Activated naive CD8-positive, alpha-beta T cell treated with anti-CD3 and anti-CD28 coated beads, Interleukin-2, amount 50 U/mL, for 24 hours (primary cell): ENCODE measurements around the gene CBX2.

Experiments used
- ATAC-seq: fragments of 150-1000 bp; cut with Tn5 transposase; one replicate; pipeline ENCODE4 v1.10.0; 2021
- DNase-seq: peaks from one replicate; pipeline ENCODE4 v3.0.0; 2021
- H3K27ac Mint-ChIP-seq: one replicate; pipeline ENCODE4 v1.8.0; 2021; ENCODE audit warnings: mild to moderate bottlenecking, mixed read lengths
- H3K27me3 Mint-ChIP-seq: one replicate; pipeline ENCODE4 v1.8.0; 2021; ENCODE audit warnings: mixed read lengths
- H3K36me3 Mint-ChIP-seq: one replicate; pipeline ENCODE4 v1.8.0; 2021; ENCODE audit warnings: low read depth, mixed read lengths
- H3K4me1 Mint-ChIP-seq: one replicate; pipeline ENCODE4 v1.8.0; 2021; ENCODE audit warnings: mixed read lengths
- H3K4me3 Mint-ChIP-seq: one replicate; pipeline ENCODE4 v1.8.0; 2021; ENCODE audit warnings: mild to moderate bottlenecking, moderate library complexity, mixed read lengths
- H3K9me3 Mint-ChIP-seq: one replicate; pipeline ENCODE4 v1.8.0; 2021; ENCODE audit warnings: mixed read lengths

CBX2 gene

DNA sequence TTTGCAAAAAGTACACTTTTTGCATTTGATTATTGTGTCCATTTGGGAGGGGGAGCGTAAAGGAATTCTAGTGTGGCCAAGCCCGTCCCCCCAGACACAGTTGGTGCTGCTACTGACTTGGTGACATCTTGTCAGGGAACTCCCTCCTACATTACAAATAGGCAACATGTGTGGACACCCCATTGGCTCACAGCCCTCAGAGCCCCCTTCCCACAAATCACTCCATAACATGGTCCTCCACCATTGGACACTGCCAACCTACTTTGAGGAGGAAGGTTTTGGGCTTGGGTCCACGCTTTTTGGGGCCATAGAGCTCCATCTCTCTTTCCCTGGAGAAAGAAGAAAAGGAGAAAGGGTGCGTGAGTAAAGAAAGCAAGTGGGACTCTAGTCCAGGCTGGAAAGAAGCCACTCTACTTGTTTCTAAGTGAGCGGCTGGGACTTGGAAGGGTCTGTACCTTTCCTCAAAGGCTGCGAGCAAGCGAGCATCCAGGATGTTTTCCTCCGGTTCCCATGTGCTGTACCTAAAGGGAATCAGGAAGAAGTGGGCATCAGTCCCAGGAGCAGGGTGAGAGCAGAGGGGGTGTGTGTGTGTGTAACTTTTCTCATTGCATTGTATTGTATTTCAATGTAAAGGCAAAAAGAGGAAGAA, 18.0 kb downstream of the CBX2 start:
- H3K4me3 Mint-ChIP-seq: peak overlapping the region; percentile 79
- DNase-seq (no peak), ATAC-seq (no peak)
- no peaks in the 10 kb centered on the region for H3K9me3 Mint-ChIP-seq
- peaks cover 2% of the 10 kb centered on the region for H3K36me3 Mint-ChIP-seq
- peaks cover 39% of the 10 kb centered on the region for H3K4me1 Mint-ChIP-seq
- peaks cover 41% of the 10 kb centered on the region for H3K27me3 Mint-ChIP-seq
- H3K27ac Mint-ChIP-seq: no peak overlapping the region

DNA sequence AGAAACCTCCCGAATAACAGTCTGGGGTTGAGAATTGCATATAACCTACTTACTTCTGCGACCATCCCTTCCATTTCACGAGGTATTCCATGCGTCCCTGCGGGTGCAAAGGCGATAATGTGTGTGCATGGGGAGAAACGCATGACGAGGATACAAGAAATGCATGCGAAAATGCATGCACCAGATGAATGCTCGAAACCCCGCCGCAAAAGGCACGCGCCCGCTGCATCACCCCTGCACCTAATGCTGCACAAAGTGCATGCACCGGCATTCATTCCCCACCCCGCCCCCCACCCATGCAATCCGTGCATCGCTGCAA, 18.5 kb downstream of the CBX2 start:
- peaks cover 2% of the 10 kb centered on the region for H3K36me3 Mint-ChIP-seq
- DNase-seq (no peak), ATAC-seq (no peak)
- peak overlapping the region; percentile 79 for H3K4me3 Mint-ChIP-seq
- peaks cover 37% of the 10 kb centered on the region for H3K4me1 Mint-ChIP-seq
- H3K9me3 Mint-ChIP-seq: no peaks in the 10 kb centered on the region
- no peak overlapping the region for H3K27ac Mint-ChIP-seq
- peaks cover 39% of the 10 kb centered on the region for H3K27me3 Mint-ChIP-seq

DNA sequence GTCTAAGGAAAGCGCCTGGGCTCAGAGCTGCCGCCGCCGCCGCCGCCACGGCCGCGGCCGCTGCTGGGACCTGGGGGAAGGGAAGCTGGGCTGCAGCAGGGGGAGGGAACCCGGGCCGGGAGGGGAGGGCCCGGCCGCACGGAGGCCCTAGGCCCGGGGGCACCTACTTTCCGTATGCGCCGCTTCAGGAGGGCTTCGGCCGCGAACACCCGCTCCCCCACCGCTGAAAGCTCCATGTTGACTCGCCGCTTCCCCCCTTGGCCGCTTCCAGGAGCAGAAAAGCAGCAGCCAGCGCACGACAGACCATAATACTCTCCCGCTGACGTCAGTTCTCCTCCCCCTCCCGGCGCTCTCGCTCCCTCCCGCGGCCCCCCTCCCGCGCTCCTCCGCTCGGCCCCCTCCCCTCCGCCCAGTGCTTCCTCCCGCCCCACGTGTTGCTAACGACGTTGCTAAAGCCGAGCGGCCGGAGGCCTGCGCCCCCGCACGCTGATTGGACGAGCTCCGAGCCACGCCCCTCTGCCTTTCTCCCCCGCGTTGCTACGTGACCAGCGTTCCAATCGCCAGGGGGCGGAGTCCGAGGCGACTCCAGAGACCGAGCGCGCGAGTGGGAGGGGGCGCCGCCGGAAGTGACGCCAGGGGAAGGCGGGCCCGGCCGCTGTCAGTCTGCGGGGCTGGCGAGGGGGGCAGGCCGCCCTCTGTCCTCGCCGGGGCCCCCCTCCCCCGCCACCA, 19.0 kb downstream of the CBX2 start, which contains the start of gene CBX8:
TSS of gene CBX8 (minus strand) at position 315 of the 729 bp plus-strand sequence. CDS start at position 236, 79 bp downstream.
- Mint-ChIP-seq H3K27me3 (peaks cover 42% of the 10 kb centered on the region), H3K9me3 (no peaks in the 10 kb centered on the region), H3K27ac (peak within 1 kb of the TSS; percentile 67), H3K36me3 (peaks cover 2% of the 10 kb centered on the region), H3K4me3 (peak within 1 kb of the TSS; percentile 79), H3K4me1 (peaks cover 42% of the 10 kb centered on the region)
- ATAC-seq (peak; percentile 85), DNase-seq (peak; percentile 100)

DNA sequence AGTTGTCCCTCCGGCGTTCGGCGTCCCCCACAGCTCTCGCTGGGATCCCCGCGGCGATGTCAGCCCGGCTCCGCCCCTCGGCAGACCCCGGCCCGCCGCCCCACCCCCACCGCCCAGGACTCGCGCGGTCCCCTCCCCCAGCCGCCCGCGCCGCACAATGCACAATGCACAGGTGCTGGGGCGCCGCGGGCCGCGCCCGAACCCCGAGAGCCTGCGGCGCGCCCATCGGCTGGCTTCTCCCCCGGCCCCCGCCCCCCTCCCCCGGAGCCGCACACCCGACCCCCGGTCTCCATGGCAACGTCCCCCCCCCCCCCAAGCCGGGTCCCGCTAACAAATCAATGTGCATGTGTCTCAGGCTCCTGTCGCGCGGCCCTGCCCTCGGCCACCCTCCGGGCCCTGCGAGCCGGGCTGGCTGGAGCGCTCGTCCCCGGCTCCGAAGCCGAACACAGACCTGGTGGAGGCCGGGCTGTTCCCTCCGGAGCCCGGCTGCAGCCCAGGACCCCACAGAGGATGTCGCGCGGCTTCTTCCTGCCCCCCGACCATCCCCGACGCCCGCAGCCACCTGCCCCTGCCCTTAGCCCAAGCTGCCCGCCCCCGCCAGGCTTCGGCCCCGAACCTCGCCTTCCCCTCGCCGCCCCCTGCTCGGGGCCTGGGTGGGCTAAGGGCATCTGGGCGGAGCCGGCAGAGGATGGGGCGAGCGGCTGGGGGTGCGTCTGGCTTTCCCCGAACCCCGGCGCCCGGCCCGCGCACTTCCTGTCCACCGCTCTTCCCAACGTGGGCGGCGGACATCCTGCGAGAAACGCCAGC, 19.7 kb downstream of the CBX2 start:
- Mint-ChIP-seq H3K36me3 (peaks cover 2% of the 10 kb centered on the region), H3K27ac (no peak overlapping the region), H3K4me3 (no peak overlapping the region), H3K4me1 (peaks cover 45% of the 10 kb centered on the region), H3K9me3 (no peaks in the 10 kb centered on the region), H3K27me3 (peaks cover 42% of the 10 kb centered on the region)
- DNase-seq: no peak
- peak; percentile 20 for ATAC-seq

DNA sequence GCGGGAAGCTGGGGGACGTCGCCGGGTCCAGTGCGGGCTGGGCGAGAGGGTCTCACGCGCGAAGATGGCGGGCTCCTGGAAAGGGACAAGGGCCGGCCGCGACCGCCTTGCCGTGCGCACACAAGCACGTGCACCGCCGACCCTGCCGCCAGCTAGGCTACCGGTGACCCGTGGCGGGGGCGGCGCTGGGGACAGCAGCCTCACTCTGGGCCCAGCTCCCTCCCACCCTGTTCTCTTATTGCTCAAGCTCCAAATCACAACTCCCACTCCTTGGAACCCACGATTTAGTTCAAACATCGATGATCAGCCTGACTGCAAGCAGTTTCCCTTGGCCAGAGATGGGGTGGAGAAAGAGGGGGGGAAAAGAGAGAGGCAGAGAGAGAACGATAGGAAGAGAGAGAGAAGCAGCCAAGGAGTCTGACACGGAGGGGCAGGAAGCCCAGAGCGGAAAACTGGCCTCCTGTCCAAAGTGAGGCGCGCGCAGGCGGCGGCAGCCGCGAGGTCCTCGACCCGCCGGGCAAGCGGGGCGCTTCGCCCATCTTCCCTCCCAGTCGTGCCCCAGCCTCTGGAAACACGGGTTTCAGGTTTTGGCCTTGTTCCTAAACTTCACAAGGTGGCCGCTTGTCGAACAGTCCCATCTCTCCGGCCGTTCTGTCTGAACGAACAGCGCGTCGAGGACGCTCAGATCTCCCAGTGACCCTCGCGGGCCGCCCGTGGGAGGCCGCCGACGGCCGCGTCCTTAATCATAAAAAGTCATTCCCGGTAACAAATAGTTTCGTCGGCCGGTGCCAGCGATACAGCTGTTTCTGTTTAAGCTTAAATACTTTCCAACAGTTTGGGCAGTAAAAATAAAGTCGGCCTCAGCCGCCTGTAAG, 20.6 kb downstream of the CBX2 start:
- peaks cover 49% of the 10 kb centered on the region for H3K4me1 Mint-ChIP-seq
- H3K36me3 Mint-ChIP-seq: peaks cover 2% of the 10 kb centered on the region
- H3K27me3 Mint-ChIP-seq: peaks cover 41% of the 10 kb centered on the region
- peak overlapping the region; percentile 54 for H3K4me3 Mint-ChIP-seq
- peak overlapping the region; percentile 49 for H3K27ac Mint-ChIP-seq
- no peaks in the 10 kb centered on the region for H3K9me3 Mint-ChIP-seq
- no peak for ATAC-seq
- DNase-seq: no peak

DNA sequence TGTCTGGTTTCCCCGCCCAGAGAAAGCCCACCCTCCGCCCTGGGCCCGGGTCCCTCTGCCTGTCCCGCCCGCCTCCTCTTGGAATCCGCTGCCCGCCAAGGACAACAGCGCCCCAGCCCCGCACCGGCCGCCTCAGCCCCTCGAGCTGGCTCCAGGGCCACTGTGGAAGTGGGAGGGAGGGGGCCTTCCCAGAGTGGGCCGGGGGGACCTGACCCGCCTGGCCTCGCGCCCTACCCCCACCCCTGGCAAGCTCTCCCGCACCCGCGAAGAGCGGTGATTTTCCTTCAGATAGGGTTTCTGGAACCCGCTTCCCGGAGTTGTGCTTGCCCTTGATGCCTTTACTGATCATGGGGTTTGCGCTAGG, 21.2 kb downstream of the CBX2 start:
- no peak for DNase-seq
- Mint-ChIP-seq H3K27ac (peak overlapping the region; percentile 57), H3K4me3 (peak overlapping the region; percentile 54), H3K36me3 (peaks cover 2% of the 10 kb centered on the region), H3K27me3 (peaks cover 41% of the 10 kb centered on the region), H3K9me3 (no peaks in the 10 kb centered on the region), H3K4me1 (peaks cover 49% of the 10 kb centered on the region)
- ATAC-seq: no peak

DNA sequence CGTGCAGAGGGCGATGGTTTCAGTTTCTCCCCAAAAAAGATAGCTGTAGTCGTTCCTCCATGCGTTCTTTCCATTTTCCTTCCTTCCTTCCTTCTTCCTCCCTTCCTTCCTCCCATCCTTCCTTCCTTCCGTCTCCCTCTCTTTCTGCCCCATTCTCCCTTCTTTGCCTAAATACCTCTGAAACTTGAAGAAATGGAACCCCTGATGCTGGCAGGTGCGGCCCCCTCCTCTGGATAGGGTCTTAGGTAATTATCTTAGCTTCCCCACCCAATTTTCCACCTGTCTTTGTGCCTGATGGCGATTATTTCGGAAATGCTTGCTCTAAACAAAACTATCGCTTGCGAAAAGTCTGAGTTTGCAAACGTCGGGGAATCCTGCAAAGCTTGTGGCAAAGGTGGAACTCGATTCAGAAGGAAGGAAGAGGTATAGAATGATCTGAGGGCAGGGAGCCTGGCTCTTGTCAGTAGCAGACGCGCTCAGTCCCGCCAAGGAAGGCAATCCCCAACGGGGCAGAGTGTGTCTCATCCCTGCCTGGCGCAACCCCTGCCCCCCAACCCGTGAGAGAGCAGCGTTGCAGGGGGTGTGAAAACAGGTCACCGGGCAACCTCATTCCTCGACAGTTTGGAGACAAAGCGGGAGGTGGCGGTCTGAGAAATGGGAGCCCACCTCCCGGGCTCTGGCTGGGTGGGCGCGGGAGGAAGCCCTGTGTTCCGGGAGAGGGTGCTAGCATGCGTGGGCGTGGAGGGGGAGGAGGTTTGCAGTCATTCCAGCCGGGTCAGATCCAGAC, 21.8 kb downstream of the CBX2 start:
- Mint-ChIP-seq H3K27me3 (peaks cover 45% of the 10 kb centered on the region), H3K9me3 (no peaks in the 10 kb centered on the region), H3K27ac (peak overlapping the region; percentile 57), H3K36me3 (peaks cover 2% of the 10 kb centered on the region), H3K4me3 (peak overlapping the region; percentile 28), H3K4me1 (peaks cover 54% of the 10 kb centered on the region)
- ATAC-seq (no peak), DNase-seq (no peak)

DNA sequence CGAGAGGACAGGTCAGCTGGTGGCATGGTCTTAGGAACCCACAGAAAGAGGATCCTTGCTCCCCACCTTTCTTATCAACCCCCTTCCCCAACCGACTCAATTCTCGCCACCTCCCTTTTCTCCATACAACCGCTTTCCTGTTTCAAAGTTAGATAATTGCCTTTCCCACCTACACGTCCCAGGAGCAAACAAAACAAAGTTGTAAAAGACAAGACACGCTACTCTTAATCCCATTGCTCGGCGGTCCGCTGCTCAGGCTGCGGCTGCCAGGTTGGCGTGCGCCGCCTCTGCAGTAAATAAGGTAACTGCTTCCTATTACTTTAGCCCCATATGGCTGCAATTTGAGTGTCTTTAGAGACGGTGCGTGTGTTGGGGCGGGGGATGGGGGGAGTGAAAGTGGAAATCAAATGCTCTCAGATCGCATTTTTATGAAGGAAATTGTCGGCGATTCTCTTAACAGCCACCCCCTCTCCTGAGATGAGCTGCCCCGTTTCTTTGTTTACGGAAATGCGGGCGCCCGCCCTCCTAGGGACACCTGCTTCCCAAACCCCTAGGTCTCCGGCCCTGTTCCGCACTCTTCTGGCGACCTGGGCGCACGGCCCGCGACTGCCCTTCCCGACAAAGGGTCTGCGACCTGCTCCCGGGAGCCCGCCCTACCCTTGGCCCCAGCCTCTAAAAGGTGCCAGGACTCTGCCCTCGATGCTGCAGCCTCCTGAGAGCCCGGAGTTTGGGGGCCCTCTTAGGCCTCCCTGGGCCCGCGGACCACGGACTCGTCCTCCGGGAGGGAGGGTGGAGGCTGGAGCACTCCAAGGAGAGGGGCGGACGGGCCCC, 22.6 kb downstream of the CBX2 start:
- DNase-seq (no peak), ATAC-seq (no peak)
- Mint-ChIP-seq H3K9me3 (no peaks in the 10 kb centered on the region), H3K4me1 (peaks cover 62% of the 10 kb centered on the region), H3K27ac (peak overlapping the region; percentile 65), H3K36me3 (peaks cover 2% of the 10 kb centered on the region), H3K27me3 (peaks cover 53% of the 10 kb centered on the region), H3K4me3 (peak overlapping the region; percentile 64)

DNA sequence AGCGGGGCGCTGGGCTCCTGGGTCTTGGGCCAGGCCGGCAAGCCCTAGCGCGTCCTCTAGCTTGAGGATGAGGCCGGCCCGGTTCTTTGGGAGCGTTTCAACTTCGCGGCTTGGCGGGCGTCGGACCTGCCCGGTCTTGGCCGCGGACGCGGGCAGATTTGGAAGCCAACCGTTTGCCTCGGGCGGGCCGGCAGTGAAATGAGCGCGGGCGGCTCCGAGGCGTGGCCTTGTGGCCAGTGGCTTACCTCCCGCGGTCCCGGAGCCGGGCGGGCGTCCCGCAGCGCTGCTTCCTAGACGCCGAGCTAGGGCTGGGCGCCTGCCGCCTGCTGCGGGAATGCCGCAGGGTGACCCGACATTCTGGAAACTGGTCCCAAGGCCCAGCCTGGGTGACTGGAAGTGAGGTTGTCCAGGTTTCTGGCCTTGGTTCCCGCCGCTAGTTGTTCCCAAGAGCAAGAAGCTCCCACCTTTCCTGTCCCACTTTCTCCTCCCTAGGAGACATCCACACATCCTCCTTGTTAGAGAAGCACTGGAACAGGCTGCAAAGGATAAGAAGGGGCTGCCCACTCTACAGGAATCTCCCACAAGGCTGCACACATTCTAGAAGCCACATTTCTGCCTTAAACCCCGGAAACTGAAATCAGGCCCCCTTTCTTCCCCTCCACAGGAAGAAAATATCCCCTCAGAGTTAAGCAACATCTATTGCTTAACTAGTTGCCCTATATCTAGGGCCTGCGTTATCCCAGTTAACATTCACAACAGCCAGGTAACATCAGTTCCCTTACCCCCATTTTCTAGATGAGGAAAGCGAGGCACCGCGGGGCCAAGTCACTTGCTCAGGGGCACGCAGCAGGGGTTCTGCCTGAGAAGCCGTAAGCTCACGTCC, 23.4 kb downstream of the CBX2 start:
- Mint-ChIP-seq H3K36me3 (peaks cover 2% of the 10 kb centered on the region), H3K27me3 (peaks cover 59% of the 10 kb centered on the region), H3K4me3 (no peak overlapping the region), H3K9me3 (no peaks in the 10 kb centered on the region), H3K4me1 (peaks cover 58% of the 10 kb centered on the region), H3K27ac (no peak overlapping the region)
- ATAC-seq (no peak), DNase-seq (no peak)

DNA sequence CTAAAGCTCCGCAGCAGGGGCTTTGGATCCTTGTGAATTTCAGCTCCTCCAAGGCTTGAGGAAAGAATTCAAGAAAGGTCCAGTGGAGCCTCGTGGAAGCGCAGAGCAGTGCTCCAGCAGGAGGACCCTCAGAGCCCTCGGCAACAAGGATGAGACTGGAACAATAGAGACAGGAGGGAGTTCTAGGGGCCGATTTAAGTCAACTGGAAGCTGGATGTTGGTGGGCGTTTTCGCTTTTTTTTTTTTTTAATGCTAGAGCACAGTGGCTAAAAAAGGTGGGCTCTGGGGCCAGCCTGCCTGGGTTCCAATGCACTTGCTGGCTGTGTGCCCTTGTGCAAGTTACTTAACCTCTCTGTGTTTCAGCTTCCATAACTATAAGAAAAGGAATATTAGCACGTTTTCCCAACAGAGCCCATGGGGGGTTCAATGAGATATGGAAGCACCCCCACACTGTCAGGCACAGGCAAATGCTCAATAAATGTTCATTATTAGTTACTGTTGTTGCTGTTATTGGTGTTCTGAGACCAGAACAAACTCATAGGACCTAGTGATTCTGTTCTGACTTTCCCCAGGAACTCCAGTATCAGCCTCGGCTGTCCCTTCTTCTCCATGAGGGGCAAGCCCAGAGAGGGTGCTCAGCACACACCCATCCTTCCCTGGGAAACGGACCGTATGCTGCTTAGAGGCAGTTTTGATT, 24.2 kb downstream of the CBX2 start:
- Mint-ChIP-seq H3K36me3 (peaks cover 2% of the 10 kb centered on the region), H3K4me1 (peaks cover 63% of the 10 kb centered on the region), H3K27ac (no peak overlapping the region), H3K9me3 (no peaks in the 10 kb centered on the region), H3K27me3 (peaks cover 67% of the 10 kb centered on the region), H3K4me3 (no peak overlapping the region)
- DNase-seq: no peak
- no peak for ATAC-seq

DNA sequence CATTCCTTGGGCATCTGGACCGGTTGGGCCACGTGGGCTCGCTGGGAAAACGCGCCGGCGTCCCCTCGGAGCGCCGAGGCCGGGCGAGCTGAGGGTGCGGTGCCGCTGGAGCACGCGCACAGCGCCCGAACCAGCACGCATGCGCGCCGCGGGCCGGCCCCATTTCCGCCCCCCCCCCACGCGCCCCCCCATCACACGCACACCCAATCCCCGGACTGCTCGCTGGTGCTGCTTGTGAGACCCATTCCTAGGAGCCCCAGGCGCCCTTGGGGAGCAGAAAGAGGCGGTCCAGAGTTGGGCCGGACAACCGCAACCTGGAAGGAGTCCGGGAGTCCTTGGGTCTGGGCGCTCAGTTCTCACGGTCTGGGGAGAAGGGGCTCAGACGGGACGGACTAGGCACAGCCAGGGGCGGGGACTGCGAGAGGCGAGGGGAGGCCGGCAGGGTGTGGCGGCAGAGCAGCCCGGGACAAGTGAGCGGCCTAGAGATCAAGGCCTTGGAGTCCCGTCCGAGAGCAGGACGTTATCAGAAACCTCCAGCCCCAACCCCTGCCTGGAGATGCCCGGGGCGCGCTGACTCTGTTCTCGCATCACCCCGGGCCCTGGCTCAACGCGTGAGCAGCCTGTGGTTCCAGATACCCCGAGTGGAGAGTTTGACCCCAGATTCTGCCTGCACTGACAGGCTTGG, 24.9 kb downstream of the CBX2 start:
- no peak overlapping the region for H3K27ac Mint-ChIP-seq
- no peak for DNase-seq
- ATAC-seq: no peak

More for the DNA sequence above, 24.9 kb downstream of the CBX2 start:
- H3K4me3 Mint-ChIP-seq: no peak overlapping the region
- no peaks in the 10 kb centered on the region for H3K9me3 Mint-ChIP-seq
- peaks cover 67% of the 10 kb centered on the region for H3K4me1 Mint-ChIP-seq
- peaks cover 73% of the 10 kb centered on the region for H3K27me3 Mint-ChIP-seq
- H3K36me3 Mint-ChIP-seq: peaks cover 2% of the 10 kb centered on the region
